Fibroblast of pulmonary artery (primary cell): ENCODE data around the gene CRIP1.

Experiments
- DNase-seq: peaks from one replicate; pipeline ENCODE4 v3.0.0-alpha.2; 2010; ENCODE audit warnings: low read depth
- H3K4me3 ChIP-seq: replicated peaks from 2 replicates; pipeline ENCODE4 v1.5.1; 2011; ENCODE audit warnings: low read depth, mild to moderate bottlenecking, control low read depth, low read length, moderate library complexity
- TF ChIP-seq, protein P1 (sequence below): IDR thresholded peaks from 2 replicates; pipeline ENCODE4 v1.5.1; 2011; ENCODE audit warnings: mild to moderate bottlenecking, control low read depth, low read length, inconsistent platforms; ENCODE audit errors: missing control alignments

The CRIP1 gene

GRCh38 chr14:105527826-105528585 is 41.3 kb downstream of the CRIP1 start:
- DNase-seq = peak; percentile 73

DNA sequence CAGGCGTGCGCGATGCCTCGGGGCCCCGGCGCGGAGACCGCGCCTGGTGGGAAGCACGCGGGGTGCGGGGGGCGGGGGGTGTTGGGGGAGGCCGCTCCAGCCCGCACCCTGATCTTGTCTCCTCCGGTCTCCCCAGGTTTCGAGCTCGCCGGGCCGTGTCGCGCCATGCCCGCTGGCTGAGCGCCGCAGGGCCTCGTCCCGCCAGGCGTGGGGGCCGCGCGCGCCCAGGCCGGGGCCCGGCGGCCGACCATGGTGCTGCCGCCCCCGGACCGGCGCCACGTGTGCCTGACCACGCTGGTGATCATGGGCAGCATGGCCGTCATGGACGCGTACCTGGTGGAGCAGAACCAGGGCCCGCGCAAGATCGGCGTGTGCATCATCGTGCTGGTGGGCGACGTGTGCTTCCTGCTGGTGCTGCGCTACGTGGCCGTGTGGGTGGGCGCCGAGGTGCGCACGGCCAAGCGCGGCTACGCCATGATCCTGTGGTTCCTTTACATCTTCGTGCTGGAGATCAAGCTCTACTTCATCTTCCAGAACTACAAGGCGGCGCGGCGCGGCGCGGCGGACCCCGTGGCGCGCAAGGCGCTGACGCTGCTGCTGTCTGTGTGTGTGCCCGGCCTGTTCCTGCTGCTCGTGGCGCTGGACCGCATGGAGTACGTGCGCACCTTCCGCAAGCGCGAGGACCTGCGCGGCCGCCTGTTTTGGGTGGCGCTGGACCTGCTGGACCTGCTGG is 42.1 kb downstream of the CRIP1 start:
- H3K4me3 ChIP-seq = no peak overlapping the region
- TF ChIP-seq, protein P1, sequence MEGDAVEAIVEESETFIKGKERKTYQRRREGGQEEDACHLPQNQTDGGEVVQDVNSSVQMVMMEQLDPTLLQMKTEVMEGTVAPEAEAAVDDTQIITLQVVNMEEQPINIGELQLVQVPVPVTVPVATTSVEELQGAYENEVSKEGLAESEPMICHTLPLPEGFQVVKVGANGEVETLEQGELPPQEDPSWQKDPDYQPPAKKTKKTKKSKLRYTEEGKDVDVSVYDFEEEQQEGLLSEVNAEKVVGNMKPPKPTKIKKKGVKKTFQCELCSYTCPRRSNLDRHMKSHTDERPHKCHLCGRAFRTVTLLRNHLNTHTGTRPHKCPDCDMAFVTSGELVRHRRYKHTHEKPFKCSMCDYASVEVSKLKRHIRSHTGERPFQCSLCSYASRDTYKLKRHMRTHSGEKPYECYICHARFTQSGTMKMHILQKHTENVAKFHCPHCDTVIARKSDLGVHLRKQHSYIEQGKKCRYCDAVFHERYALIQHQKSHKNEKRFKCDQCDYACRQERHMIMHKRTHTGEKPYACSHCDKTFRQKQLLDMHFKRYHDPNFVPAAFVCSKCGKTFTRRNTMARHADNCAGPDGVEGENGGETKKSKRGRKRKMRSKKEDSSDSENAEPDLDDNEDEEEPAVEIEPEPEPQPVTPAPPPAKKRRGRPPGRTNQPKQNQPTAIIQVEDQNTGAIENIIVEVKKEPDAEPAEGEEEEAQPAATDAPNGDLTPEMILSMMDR = no peak
- DNase-seq = no peak

More at GRCh38 chr14:105527826-105528585, 41.3 kb downstream of the CRIP1 start:
- TF ChIP-seq, protein P1 = peak; percentile 47
- peak overlapping the region; percentile 59 for H3K4me3 ChIP-seq

DNA sequence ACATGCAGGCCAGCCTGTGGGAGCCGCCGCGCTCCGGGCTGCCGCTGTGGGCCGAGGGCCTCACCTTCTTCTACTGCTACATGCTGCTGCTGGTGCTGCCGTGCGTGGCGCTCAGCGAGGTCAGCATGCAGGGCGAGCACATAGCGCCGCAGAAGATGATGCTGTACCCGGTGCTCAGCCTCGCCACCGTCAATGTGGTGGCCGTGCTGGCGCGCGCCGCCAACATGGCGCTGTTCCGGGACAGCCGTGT is 42.6 kb downstream of the CRIP1 start:
- H3K4me3 ChIP-seq = no peak overlapping the region
- TF ChIP-seq, protein P1 = no peak
- DNase-seq = no peak

DNA sequence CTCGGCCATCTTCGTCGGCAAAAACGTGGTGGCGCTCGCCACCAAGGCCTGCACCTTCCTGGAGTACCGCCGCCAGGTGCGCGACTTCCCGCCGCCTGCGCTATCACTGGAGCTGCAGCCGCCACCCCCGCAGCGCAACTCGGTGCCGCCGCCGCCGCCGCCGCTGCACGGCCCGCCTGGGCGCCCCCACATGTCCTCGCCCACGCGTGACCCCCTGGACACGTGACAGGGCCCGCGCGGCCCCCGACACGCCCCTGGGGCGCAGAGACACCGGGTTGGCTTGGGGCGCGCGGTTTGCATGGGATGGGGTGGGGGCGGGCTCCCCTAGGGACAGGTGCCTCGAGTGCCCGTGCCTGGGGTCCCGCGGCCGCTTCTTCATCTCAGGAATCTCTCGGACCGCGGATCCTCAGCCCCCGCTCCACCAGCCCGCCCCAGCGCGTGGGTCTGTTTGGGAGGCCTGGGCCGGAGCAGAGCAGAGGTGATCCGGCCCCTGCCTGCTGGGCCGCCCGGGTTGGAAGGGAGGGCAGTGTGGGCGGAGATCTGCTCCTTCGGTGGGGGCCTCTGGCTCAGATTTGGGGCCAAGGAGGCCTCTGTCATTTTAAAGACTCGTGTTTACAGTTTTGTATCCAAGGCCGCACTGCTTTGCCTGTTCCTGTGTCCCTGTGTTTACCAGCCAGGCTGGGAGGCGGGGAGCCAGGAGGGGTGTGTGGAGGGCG is 43.0 kb downstream of the CRIP1 start:
- no peak overlapping the region for H3K4me3 ChIP-seq
- TF ChIP-seq, protein P1 = no peak
- no peak for DNase-seq

DNA sequence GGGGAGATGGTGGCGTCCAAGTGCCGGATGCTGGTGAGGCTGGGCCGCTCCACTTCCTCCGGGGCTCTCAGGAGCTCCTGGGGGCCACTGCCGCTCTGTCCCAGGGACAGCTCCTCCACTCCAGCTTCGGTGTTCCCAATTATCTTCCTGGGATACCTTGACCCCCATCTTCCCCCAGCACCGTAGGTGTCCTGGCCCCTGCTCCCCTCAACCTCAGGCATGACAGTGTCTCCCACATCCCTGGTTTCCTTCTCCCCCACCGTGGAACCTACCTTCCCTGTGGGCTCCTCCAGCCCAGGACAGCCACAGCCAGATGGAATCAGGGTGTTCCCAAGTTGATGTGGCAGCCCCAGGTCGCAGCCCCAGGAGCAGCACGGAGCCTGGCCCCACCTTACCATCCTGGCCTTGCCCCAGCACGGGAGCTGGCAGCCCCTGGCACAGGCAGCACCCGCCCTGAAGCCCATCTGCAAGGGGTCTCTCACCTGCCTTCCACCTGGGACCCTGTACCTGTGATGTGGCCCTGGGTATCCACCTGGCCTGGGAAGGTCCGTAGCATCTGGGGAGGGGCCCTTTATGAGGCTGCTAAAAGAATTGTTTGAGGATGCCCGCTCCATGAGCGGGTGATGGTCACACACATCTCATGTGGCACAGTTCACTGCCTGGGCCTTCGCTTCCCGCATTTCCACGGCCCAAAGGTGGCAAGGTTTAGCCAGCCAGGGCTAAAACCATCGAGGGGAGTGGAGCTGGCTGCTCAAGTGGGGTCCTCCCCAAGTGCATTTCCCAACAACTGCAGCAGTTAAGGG is 43.8 kb downstream of the CRIP1 start:
- DNase-seq = no peak
- TF ChIP-seq, protein P1 = no peak
- no peak overlapping the region for H3K4me3 ChIP-seq

GRCh38 chr14:105531088-105531893 is 44.6 kb downstream of the CRIP1 start:
- no peak overlapping the region for H3K4me3 ChIP-seq
- TF ChIP-seq, protein P1 = no peak
- no peak for DNase-seq
